Cardiac muscle cell (in vitro differentiated cells and primary cell): ENCODE results near the gene GHRHR. TPM values are rescaled to one million over a fixed set of nuclear protein-coding genes. Genes with fewer than 3 reads are reported as not detected.
A peak's percentile ranks its signal among the peaks of the same experiment; 100 is the strongest.

Experiments
- DNase-seq, 2 donors: peaks; one replicate each; pipeline versions ENCODE4 v3.0.0 to v3.0.0-alpha.2; 2010 to 2017; ENCODE audit warnings: low read depth in 1 of 2, low spot score in 1 of 2
- H3K27ac ChIP-seq: fragments of 200-600 bp; sonication (generic); 2 replicates; pipeline ENCODE4 v1.5.1; 2016
- H3K27me3 ChIP-seq: fragments of 200-600 bp; sonication (generic); 2 replicates; pipeline ENCODE4 v1.6.0; 2016; ENCODE audit warnings: control low read depth
- H3K36me3 ChIP-seq: fragments of 200-600 bp; sonication (generic); 2 replicates; pipeline ENCODE4 v1.5.1; 2016; ENCODE audit warnings: control low read depth
- H3K4me1 ChIP-seq: fragments of 200-600 bp; sonication (generic); 2 replicates; pipeline ENCODE4 v1.8.1; 2017; ENCODE audit warnings: low read depth, mild to moderate bottlenecking, mixed run types
- H3K4me3 ChIP-seq: fragments of 200-600 bp; sonication (generic); 2 replicates; pipeline ENCODE4 v1.5.1; 2016; ENCODE audit warnings: mild to moderate bottlenecking
- H3K9me3 ChIP-seq: fragments of 200-600 bp; sonication (generic); 2 replicates; pipeline ENCODE4 v1.5.1; 2017; ENCODE audit warnings: low read depth, mild to moderate bottlenecking, control low read depth
- CTCF ChIP-seq: IDR thresholded peaks from 2 replicates; pipeline ENCODE4 v1.5.1; 2012; ENCODE audit warnings: low read depth, mild to moderate bottlenecking, low read length
- polyA plus RNA-seq: library from polyadenylated mRNA; unstranded; fragments of >200 nt; fragmentation: Nextera tagmentation; extraction: Ambion mirVana; gene quantifications from 2 replicates; pipeline ENCODE4 v1.2.1, GENCODE V29; 2016
- total RNA-seq: library from RNA; depleted of rRNA; stranded (reverse); fragments of >200 nt; gene quantifications from 2 replicates; pipeline ENCODE4 v1.2.3, GENCODE V29; 2016

GHRHR gene
- total and polyA plus RNA-seq, 2 experiments from 2014 or later: not detected

GRCh38 chr7:30986738-30987137 is 23.0 kb downstream of the GHRHR start:
- H3K4me1 ChIP-seq: no peaks in the 10 kb centered on the region
- peaks cover 26% of the 10 kb centered on the region for H3K27me3 ChIP-seq
- no peak overlapping the region for H3K27ac ChIP-seq
- no peak overlapping the region for H3K4me3 ChIP-seq
- no peak for DNase-seq
- TF ChIP-seq CTCF: no peak
- H3K9me3 ChIP-seq: no peaks in the 10 kb centered on the region
- H3K36me3 ChIP-seq: no peaks in the 10 kb centered on the region

- Histone ChIP-seq H3K4me3 (no peak overlapping the region), H3K36me3 (no peaks in the 10 kb centered on the region), H3K27me3 (peaks cover 26% of the 10 kb centered on the region), H3K9me3 (no peaks in the 10 kb centered on the region), H3K27ac (no peak overlapping the region), H3K4me1 (no peaks in the 10 kb centered on the region)
- no peak for TF ChIP-seq CTCF
- no peak for DNase-seq
These were observed 23.4 kb downstream of the GHRHR start for GRCh38 chr7:30987178-30987577.

- Histone ChIP-seq H3K4me1 (no peaks in the 10 kb centered on the region), H3K9me3 (no peaks in the 10 kb centered on the region)
- TF ChIP-seq CTCF: no peak
These were observed 24.2 kb downstream of the GHRHR start for GRCh38 chr7:30987936-30988335.

GRCh38 chr7:30988351-30989005 is 24.7 kb downstream of the GHRHR start:
- DNase-seq: peak in 1 of 2 donors; percentile 36
- H3K27ac ChIP-seq: no peak overlapping the region
- no peaks in the 10 kb centered on the region for H3K36me3 ChIP-seq
- no peaks in the 10 kb centered on the region for H3K9me3 ChIP-seq
- no peak overlapping the region for H3K4me3 ChIP-seq
- H3K4me1 ChIP-seq: no peaks in the 10 kb centered on the region
- peaks cover 26% of the 10 kb centered on the region for H3K27me3 ChIP-seq
- no peak for TF ChIP-seq CTCF

More at GRCh38 chr7:30987936-30988335, 24.2 kb downstream of the GHRHR start:
- no peak overlapping the region for H3K27ac ChIP-seq
- no peak for DNase-seq
- no peak overlapping the region for H3K4me3 ChIP-seq
- peaks cover 26% of the 10 kb centered on the region for H3K27me3 ChIP-seq
- H3K36me3 ChIP-seq: no peaks in the 10 kb centered on the region

GRCh38 chr7:30989008-30989823 is 25.5 kb downstream of the GHRHR start:
- Histone ChIP-seq H3K36me3 (no peaks in the 10 kb centered on the region), H3K27me3 (peaks cover 22% of the 10 kb centered on the region), H3K9me3 (no peaks in the 10 kb centered on the region), H3K27ac (no peak overlapping the region), H3K4me1 (no peaks in the 10 kb centered on the region), H3K4me3 (no peak overlapping the region)
- TF ChIP-seq CTCF: no peak
- no peak for DNase-seq
